Measurements from ENCODE around the gene MSI2.
A peak's percentile ranks its signal among the peaks of the same experiment; 100 is the strongest.

Gene MSI2

DNA sequence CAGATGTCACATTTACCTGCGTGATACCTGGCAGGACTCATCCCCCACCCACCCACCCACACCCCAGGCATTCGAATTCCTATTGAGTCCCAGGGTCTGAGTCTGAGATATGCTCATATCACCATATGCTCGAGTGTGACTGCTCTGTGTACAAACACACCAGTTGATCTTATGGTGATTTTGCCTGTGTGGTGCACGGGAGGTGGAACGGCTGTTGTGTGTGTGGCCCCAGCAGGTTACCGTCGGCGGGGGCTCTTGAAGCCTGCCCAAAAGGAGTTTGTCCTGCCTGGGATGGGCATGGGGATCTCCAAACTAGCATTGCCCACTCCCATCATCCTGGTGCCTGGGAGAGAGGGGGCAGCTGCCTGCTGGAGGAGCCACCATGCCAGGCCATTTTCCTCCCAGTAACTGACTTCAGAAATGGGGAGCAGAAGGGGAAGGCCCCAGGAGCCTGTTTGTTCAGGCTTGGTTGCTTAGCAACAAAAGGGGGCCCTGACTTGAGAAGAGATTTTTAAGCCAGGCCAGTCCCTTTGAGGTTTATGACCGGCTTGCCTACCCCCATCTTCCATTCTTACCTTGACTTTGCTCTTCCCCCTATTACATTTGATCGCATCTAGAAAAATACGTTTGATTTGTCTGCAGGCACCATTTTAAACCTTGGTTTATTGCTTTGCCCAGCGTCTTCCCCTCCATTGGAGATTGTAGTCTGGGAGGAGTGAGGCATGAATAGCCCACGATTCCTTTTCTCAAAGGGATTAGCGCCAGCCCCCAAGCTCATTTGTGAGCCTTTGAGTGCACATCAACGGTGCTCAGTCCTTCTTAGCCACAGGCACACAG is 271.1 kb downstream of the MSI2 start:
- Histone ChIP-seq H3K9me3 (replicated peaks in 1 of 2; ENCODE audit: control insufficient read depth in 2 of 2, insufficient read depth in 1 of 2, low read depth in 1 of 2, low read length in 2 of 2) (no peaks in the 10 kb centered on the region), H3K4me2 (ENCODE audit: insufficient read depth, low read length, poor library complexity, severe bottlenecking) (peak overlapping the region; percentile 57), H4K91ac (ENCODE audit: low read depth, low read length, poor library complexity) (peak overlapping the region; percentile 68), H3K4ac (ENCODE audit: low read length) (no peak overlapping the region), H3K14ac (ENCODE audit: low read length) (no peak overlapping the region), H3K79me1 (ENCODE audit: low read depth, low read length) (no peaks in the 10 kb centered on the region), H2AFZ (ENCODE audit: low read length) (peak overlapping the region; percentile 43), H2BK5ac (ENCODE audit: low read length) (no peak overlapping the region), H2BK120ac (ENCODE audit: low read depth, low read length) (peak overlapping the region; percentile 57), H3K27ac (replicated peaks; ENCODE audit: low read length) (peak overlapping the region; percentile 92), H3K23ac (ENCODE audit: low read depth, low read length, poor library complexity) (no peak overlapping the region), H4K8ac (ENCODE audit: low read depth, low read length) (no peak overlapping the region), H3K18ac (ENCODE audit: low read length) (peak overlapping the region; percentile 96), H2BK12ac (ENCODE audit: low read length) (peak overlapping the region; percentile 14), H3K36me3 (replicated peaks in 1 of 2; ENCODE audit: control insufficient read depth in 2 of 2, insufficient read depth in 2 of 2, low read length in 2 of 2) (peaks cover 0 to 15% of the 10 kb centered on the region in 2 donors), H2AK5ac (ENCODE audit: low read depth, low read length) (no peak overlapping the region), H3K9ac (ENCODE audit: low read depth, low read length, poor library complexity) (no peak overlapping the region), H3K27me3 (ENCODE audit: control insufficient read depth in 3 of 3, insufficient read depth in 3 of 3, low read depth in 1 of 3, low read length in 3 of 3) (no peaks in the 10 kb centered on the region), H3K4me1 (ENCODE audit: control insufficient read depth in 2 of 2, insufficient read depth in 1 of 2, low read depth in 1 of 2, low read length in 2 of 2) (peaks cover 46 to 62% of the 10 kb centered on the region in 2 donors), H2BK15ac (ENCODE audit: low read length) (no peak overlapping the region), H3K4me3 (ENCODE audit: low read length in 2 of 2) (peak overlapping the region in 1 of 2 donors; percentile 26)
- WGBS, 2 donors (ENCODE audit: extremely low coverage in 2 of 2, insufficient read length in 2 of 2, insufficient replicate concordance in 1 of 2) = no CpG with 5 or more reads among the region's 15 CpGs
- peak; percentile 82 for DNase-seq (ENCODE audit: low spot score)

DNA sequence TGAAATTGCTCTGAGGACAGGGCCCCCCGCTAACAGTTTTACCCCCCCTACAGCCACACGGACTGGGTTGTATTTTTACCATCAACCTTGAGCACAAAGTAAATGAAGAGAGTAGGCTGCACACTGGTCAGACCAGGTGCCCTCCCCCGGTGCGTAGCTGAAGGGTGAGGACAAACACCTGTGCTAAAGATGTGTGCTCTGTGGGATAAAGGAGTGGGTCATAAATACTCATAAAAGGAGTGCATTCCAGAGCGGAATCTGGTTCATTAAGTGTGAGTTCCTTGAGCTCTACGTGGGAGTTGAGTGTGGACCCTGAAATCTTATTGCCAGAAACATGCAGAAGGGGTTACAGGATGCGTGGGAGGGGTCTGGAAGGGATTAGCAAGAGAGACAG is 271.7 kb downstream of the MSI2 start:
- Histone ChIP-seq H2BK5ac (ENCODE audit: low read length) (no peak overlapping the region), H2BK12ac (ENCODE audit: low read length) (no peak overlapping the region), H3K14ac (ENCODE audit: low read length) (no peak overlapping the region), H3K9me3 (replicated peaks in 1 of 2; ENCODE audit: control insufficient read depth in 2 of 2, insufficient read depth in 1 of 2, low read depth in 1 of 2, low read length in 2 of 2) (no peaks in the 10 kb centered on the region), H3K27ac (replicated peaks; ENCODE audit: low read length) (peak overlapping the region; percentile 92), H2AFZ (ENCODE audit: low read length) (no peak overlapping the region), H2BK120ac (ENCODE audit: low read depth, low read length) (no peak overlapping the region), H3K23ac (ENCODE audit: low read depth, low read length, poor library complexity) (no peak overlapping the region), H3K4me3 (ENCODE audit: low read length in 2 of 2) (no peak overlapping the region), H3K4me2 (ENCODE audit: insufficient read depth, low read length, poor library complexity, severe bottlenecking) (peak overlapping the region; percentile 51), H3K4me1 (ENCODE audit: control insufficient read depth in 2 of 2, insufficient read depth in 1 of 2, low read depth in 1 of 2, low read length in 2 of 2) (peaks cover 48 to 62% of the 10 kb centered on the region in 2 donors), H3K27me3 (ENCODE audit: control insufficient read depth in 3 of 3, insufficient read depth in 3 of 3, low read depth in 1 of 3, low read length in 3 of 3) (no peaks in the 10 kb centered on the region), H3K79me1 (ENCODE audit: low read depth, low read length) (no peaks in the 10 kb centered on the region), H2BK15ac (ENCODE audit: low read length) (no peak overlapping the region), H2AK5ac (ENCODE audit: low read depth, low read length) (no peak overlapping the region), H3K4ac (ENCODE audit: low read length) (no peak overlapping the region), H4K8ac (ENCODE audit: low read depth, low read length) (no peak overlapping the region), H3K36me3 (replicated peaks in 1 of 2; ENCODE audit: control insufficient read depth in 2 of 2, insufficient read depth in 2 of 2, low read length in 2 of 2) (peaks cover 0 to 22% of the 10 kb centered on the region in 2 donors), H3K9ac (ENCODE audit: low read depth, low read length, poor library complexity) (no peak overlapping the region), H3K18ac (ENCODE audit: low read length) (peak overlapping the region; percentile 63), H4K91ac (ENCODE audit: low read depth, low read length, poor library complexity) (no peak overlapping the region)
- no peak for DNase-seq (ENCODE audit: low spot score)
- WGBS, 2 donors (ENCODE audit: extremely low coverage in 2 of 2, insufficient read length in 2 of 2, insufficient replicate concordance in 1 of 2) = no CpG with 5 or more reads among the region's 7 CpGs

DNA sequence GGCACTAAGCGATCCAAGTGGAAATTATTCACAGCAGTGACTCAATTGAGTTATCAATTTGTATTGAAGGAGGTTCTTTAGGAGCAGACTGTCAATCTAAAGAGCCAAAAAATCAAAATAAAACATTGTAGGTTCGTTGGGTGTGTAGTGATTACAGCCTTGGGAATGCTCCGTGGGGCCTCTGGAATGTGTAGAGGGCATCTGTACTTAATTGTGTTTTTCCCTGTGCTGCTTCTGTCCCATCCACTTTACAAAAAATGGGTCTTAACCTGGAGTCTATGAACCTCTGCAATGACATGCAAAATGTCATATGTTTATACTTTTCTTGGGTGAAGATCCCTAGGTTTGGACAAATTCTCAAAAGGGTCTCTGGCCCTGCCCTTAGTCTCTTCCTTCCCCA is 273.7 kb downstream of the MSI2 start:
- Histone ChIP-seq H2BK5ac (ENCODE audit: low read length) (no peak overlapping the region), H2BK15ac (ENCODE audit: low read length) (no peak overlapping the region), H2AK5ac (ENCODE audit: low read depth, low read length) (no peak overlapping the region), H3K4me1 (ENCODE audit: control insufficient read depth in 2 of 2, insufficient read depth in 1 of 2, low read depth in 1 of 2, low read length in 2 of 2) (peaks cover 49 to 51% of the 10 kb centered on the region in 2 donors), H4K8ac (ENCODE audit: low read depth, low read length) (no peak overlapping the region), H2AFZ (ENCODE audit: low read length) (no peak overlapping the region), H3K79me1 (ENCODE audit: low read depth, low read length) (peaks cover 6% of the 10 kb centered on the region), H3K27ac (replicated peaks; ENCODE audit: low read length) (no peak overlapping the region), H3K14ac (ENCODE audit: low read length) (no peak overlapping the region), H3K4me3 (ENCODE audit: low read length in 2 of 2) (no peak overlapping the region), H3K27me3 (ENCODE audit: control insufficient read depth in 3 of 3, insufficient read depth in 3 of 3, low read depth in 1 of 3, low read length in 3 of 3) (no peaks in the 10 kb centered on the region), H2BK120ac (ENCODE audit: low read depth, low read length) (no peak overlapping the region), H3K9me3 (replicated peaks in 1 of 2; ENCODE audit: control insufficient read depth in 2 of 2, insufficient read depth in 1 of 2, low read depth in 1 of 2, low read length in 2 of 2) (no peaks in the 10 kb centered on the region), H3K9ac (ENCODE audit: low read depth, low read length, poor library complexity) (no peak overlapping the region), H3K4ac (ENCODE audit: low read length) (no peak overlapping the region), H3K23ac (ENCODE audit: low read depth, low read length, poor library complexity) (no peak overlapping the region), H4K91ac (ENCODE audit: low read depth, low read length, poor library complexity) (no peak overlapping the region), H3K18ac (ENCODE audit: low read length) (no peak overlapping the region), H3K36me3 (replicated peaks in 1 of 2; ENCODE audit: control insufficient read depth in 2 of 2, insufficient read depth in 2 of 2, low read length in 2 of 2) (peaks cover 4 to 31% of the 10 kb centered on the region in 2 donors), H3K4me2 (ENCODE audit: insufficient read depth, low read length, poor library complexity, severe bottlenecking) (no peak overlapping the region), H2BK12ac (ENCODE audit: low read length) (no peak overlapping the region)
- no CpG with 5 or more reads among the region's 3 CpGs for WGBS, 2 donors (ENCODE audit: extremely low coverage in 2 of 2, insufficient read length in 2 of 2, insufficient replicate concordance in 1 of 2)
- no peak for DNase-seq (ENCODE audit: low spot score)

GRCh38 chr17:57530508-57530907 is 274.2 kb downstream of the MSI2 start:
- H3K23ac ChIP-seq (ENCODE audit: low read depth, low read length, poor library complexity) = no peak overlapping the region
- no peak overlapping the region for H3K4me3 ChIP-seq (ENCODE audit: low read length in 2 of 2)
- peaks cover 44 to 51% of the 10 kb centered on the region in 2 donors for H3K4me1 ChIP-seq (ENCODE audit: control insufficient read depth in 2 of 2, insufficient read depth in 1 of 2, low read depth in 1 of 2, low read length in 2 of 2)
- H2BK15ac ChIP-seq (ENCODE audit: low read length) = peak overlapping the region; percentile 11
- H2BK5ac ChIP-seq (ENCODE audit: low read length) = no peak overlapping the region
- H2BK120ac ChIP-seq (ENCODE audit: low read depth, low read length) = no peak overlapping the region
- H2AK5ac ChIP-seq (ENCODE audit: low read depth, low read length) = no peak overlapping the region
- H3K4me2 ChIP-seq (ENCODE audit: insufficient read depth, low read length, poor library complexity, severe bottlenecking) = no peak overlapping the region
- H3K79me1 ChIP-seq (ENCODE audit: low read depth, low read length) = peaks cover 6% of the 10 kb centered on the region
- no CpG with 5 or more reads among the region's 4 CpGs for WGBS, 2 donors (ENCODE audit: extremely low coverage in 2 of 2, insufficient read length in 2 of 2, insufficient replicate concordance in 1 of 2)
- H2AFZ ChIP-seq (ENCODE audit: low read length) = no peak overlapping the region
- H2BK12ac ChIP-seq (ENCODE audit: low read length) = peak overlapping the region; percentile 19
- no peak for DNase-seq (ENCODE audit: low spot score)
- H3K36me3 ChIP-seq (replicated peaks in 1 of 2; ENCODE audit: control insufficient read depth in 2 of 2, insufficient read depth in 2 of 2, low read length in 2 of 2) = peaks cover 4 to 31% of the 10 kb centered on the region in 2 donors
- no peak overlapping the region for H4K91ac ChIP-seq (ENCODE audit: low read depth, low read length, poor library complexity)
- H3K9ac ChIP-seq (ENCODE audit: low read depth, low read length, poor library complexity) = no peak overlapping the region
- no peak overlapping the region for H3K27ac ChIP-seq (replicated peaks; ENCODE audit: low read length)
- no peaks in the 10 kb centered on the region for H3K27me3 ChIP-seq (ENCODE audit: control insufficient read depth in 3 of 3, insufficient read depth in 3 of 3, low read depth in 1 of 3, low read length in 3 of 3)
- H4K8ac ChIP-seq (ENCODE audit: low read depth, low read length) = no peak overlapping the region
- H3K4ac ChIP-seq (ENCODE audit: low read length) = no peak overlapping the region
- H3K9me3 ChIP-seq (replicated peaks in 1 of 2; ENCODE audit: control insufficient read depth in 2 of 2, insufficient read depth in 1 of 2, low read depth in 1 of 2, low read length in 2 of 2) = no peaks in the 10 kb centered on the region
- H3K18ac ChIP-seq (ENCODE audit: low read length) = peak overlapping the region; percentile 5
- no peak overlapping the region for H3K14ac ChIP-seq (ENCODE audit: low read length)

All from neuronal stem cell (in vitro differentiated cells).